Suprapubic skin (tissue), 4 donors: ENCODE data around the gene CNOT6L. TPM values are rescaled to one million over a fixed set of nuclear protein-coding genes. Genes with fewer than 3 reads are reported as not detected.
"Not testable (repeated sequence)": the region's sequence is repeated elsewhere in the genome, so short reads cannot be mapped to it uniquely, and the experiment has no call there.

Experiments used
- DNase-seq, 2 donors: peaks; one replicate each; pipeline ENCODE4 v3.0.0-alpha.2; 2019; ENCODE audit warnings: low spot score in 2 of 2
- H3K27ac ChIP-seq: fragments of 200-600 bp; sonication (generic); one replicate; pipeline ENCODE4 v1.5.1; 2019
- H3K27me3 ChIP-seq: fragments of 200-600 bp; sonication (generic); one replicate; pipeline ENCODE4 v1.5.1; 2019
- H3K36me3 ChIP-seq: fragments of 200-600 bp; sonication (generic); one replicate; pipeline ENCODE4 v1.5.1; 2019
- H3K4me1 ChIP-seq: fragments of 200-600 bp; sonication (generic); one replicate; pipeline ENCODE4 v1.5.1; 2019
- H3K4me3 ChIP-seq: fragments of 200-600 bp; sonication (generic); one replicate; pipeline ENCODE4 v1.5.1; 2019; ENCODE audit warnings: mild to moderate bottlenecking
- H3K9me3 ChIP-seq: fragments of 200-600 bp; sonication (generic); one replicate; pipeline ENCODE4 v1.5.1; 2019
- EP300 ChIP-seq: sonication (generic); formaldehyde crosslinking; IDR thresholded peaks from one replicate; pipeline ENCODE4 v1.6.1; 2017; ENCODE audit warnings: antibody characterized with exemption
- POLR2A ChIP-seq, 2 donors: fragments of 450-650 bp; IDR thresholded peaks; one replicate each; pipeline ENCODE4 v1.6.1; 2017; ENCODE audit warnings: antibody characterized with exemption in 2 of 2, mild to moderate bottlenecking in 2 of 2, moderate library complexity in 2 of 2
- POLR2AphosphoS5 ChIP-seq, 3 donors: sonication (generic); formaldehyde crosslinking; IDR thresholded peaks; one replicate each; pipeline ENCODE4 v1.6.1; 2017; ENCODE audit warnings: antibody characterized with exemption in 3 of 3
- WGBS: methylation state at CpG from one replicate; pipeline ENCODE4 v1.1.5; 2018; 5-methylcytosine and 5-hydroxymethylcytosine counted together
- total RNA-seq, 4 donors: library from RNA; depleted of rRNA; stranded (reverse); fragments of >200 nt; gene quantifications; one replicate each; pipeline ENCODE4 v1.1.0, GENCODE V29; 2016
- TF ChIP-seq, protein P1 (sequence below), 2 donors: fragments of 200-600 bp in 1 of 2; fragments of 450-650 bp in 1 of 2; sonication (generic) in 1 of 2; IDR thresholded peaks; one replicate each; pipeline ENCODE4 v1.5.1; 2016 to 2019; ENCODE audit warnings: antibody characterized with exemption in 2 of 2, mild to moderate bottlenecking in 1 of 2, moderate library complexity in 1 of 2

Gene CNOT6L
- 10 to 100 TPM; 21.3 to 45.8 (median 39.6) TPM for total RNA-seq

DNA sequence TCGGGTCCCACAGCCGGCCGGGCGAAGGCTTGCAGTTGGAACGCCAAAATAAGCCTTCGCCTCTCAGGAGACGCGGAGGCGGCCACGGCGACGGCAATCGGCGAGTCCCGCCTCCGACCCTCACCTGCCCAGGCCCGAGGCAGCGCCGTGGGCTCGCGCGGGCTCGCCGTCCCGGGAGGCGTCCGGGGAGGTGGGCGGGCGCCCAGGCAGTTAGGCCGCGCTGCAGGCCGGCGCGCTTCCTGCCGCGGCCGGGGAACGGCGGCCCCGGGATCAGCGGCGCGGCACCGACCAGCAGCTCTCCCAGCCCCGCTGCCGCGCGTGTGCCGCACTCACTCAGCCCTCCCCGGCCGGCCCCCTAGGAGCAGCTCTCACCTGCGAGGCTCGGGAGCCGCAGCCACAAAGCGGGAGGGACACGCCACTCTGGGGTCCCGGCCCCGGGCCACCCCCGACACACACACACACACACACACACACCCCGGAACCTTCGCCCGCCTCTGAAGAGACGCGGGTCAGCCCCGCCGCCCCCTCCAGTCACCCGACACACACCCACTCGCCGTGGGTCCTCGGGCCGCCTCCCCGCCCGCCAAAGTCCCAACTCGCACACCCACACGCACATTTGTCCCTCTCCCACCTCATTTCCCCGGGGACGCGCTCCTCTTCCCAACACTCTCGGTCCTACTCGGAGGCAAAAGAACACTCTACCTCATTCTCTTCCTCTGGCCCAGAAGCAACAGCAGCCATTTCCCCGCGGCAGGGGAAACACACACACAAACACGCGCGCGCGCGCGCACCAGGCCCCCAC is at the start of gene CNOT6L:
Gene CNOT6L (minus strand): TSS at position 767 of the 802 bp plus-strand sequence. CDS start 60 bp downstream, at position 707.
- Histone ChIP-seq H3K9me3 (no peaks in the 10 kb centered on the region), H3K4me1 (peaks cover 43% of the 10 kb centered on the region), H3K4me3 (peak within 1 kb of the TSS; percentile 99), H3K27me3 (no peaks in the 10 kb centered on the region), H3K27ac (peak within 1 kb of the TSS; percentile 100), H3K36me3 (no peaks in the 10 kb centered on the region)
- WGBS = under 1% methylated on average over 39 of the region's 89 CpGs
- peak; percentile 86 to 87 for DNase-seq
- peak; percentile 24 to 38 for TF ChIP-seq POLR2A (IDR thresholded peaks at IDR 0.05)
- TF ChIP-seq, protein P1, sequence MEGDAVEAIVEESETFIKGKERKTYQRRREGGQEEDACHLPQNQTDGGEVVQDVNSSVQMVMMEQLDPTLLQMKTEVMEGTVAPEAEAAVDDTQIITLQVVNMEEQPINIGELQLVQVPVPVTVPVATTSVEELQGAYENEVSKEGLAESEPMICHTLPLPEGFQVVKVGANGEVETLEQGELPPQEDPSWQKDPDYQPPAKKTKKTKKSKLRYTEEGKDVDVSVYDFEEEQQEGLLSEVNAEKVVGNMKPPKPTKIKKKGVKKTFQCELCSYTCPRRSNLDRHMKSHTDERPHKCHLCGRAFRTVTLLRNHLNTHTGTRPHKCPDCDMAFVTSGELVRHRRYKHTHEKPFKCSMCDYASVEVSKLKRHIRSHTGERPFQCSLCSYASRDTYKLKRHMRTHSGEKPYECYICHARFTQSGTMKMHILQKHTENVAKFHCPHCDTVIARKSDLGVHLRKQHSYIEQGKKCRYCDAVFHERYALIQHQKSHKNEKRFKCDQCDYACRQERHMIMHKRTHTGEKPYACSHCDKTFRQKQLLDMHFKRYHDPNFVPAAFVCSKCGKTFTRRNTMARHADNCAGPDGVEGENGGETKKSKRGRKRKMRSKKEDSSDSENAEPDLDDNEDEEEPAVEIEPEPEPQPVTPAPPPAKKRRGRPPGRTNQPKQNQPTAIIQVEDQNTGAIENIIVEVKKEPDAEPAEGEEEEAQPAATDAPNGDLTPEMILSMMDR (IDR thresholded peaks at IDR 0.05) = no peak
- TF ChIP-seq POLR2AphosphoS5 (IDR thresholded peaks at IDR 0.05) = no peak
- TF ChIP-seq EP300 = no peak

DNA sequence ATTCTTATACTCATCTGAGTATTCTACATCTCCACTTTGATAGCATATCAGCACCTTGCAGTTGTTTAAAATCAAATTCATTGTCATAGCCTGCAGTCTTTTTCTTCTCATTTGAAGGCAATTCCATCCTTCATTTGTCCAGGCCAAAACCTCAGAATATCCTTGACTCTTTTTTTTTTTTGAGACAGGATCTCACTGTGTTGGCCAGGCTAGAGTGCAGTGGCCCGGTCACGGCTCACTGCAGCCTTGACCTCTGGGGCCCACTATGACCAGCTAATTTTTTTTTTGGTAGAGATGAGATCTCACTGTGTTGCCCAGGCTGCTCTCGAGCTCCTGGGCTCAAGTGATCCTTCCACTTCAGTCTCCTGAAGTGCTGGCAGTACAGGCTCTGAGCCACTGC is 46.1 kb upstream of the CNOT6L start:
- H3K27me3 ChIP-seq = no peaks in the 10 kb centered on the region
- H3K4me3 ChIP-seq = no peak overlapping the region
- H3K4me1 ChIP-seq = peaks cover 20% of the 10 kb centered on the region
- no peak overlapping the region for H3K27ac ChIP-seq
- H3K9me3 ChIP-seq = no peaks in the 10 kb centered on the region
- no peak for DNase-seq
- H3K36me3 ChIP-seq = peaks cover 7% of the 10 kb centered on the region
- TF ChIP-seq EP300 (no peak), POLR2AphosphoS5 (IDR thresholded peaks at IDR 0.05) (no peak), POLR2A (IDR thresholded peaks at IDR 0.05) (no peak)
- TF ChIP-seq, protein P1 (IDR thresholded peaks at IDR 0.05) = no peak
- WGBS = 96% methylated on average over 3 of the region's 3 CpGs

DNA sequence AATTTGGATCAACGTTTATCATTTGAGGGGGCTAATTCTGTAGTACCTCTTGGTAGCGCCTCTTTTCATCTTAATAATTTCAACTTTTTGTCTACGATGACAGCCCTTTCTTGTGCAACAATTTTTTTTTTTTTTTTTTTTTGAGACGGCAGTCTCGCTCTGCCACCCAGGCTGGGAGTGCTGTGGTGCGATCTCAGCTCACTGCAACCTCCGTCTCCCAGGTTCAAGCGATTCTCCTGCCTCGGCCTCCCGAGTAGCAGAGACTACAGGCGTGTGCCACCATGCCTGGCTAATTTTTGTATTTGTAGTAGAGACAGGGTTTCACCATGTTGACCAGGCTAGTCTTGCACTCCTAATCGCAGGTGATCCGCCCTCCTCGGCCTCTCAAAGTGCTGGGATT is 44.2 kb upstream of the CNOT6L start:
- Histone ChIP-seq H3K4me3 (peak overlapping the region; percentile 73), H3K27ac (peak overlapping the region; percentile 99), H3K4me1 (peaks cover 20% of the 10 kb centered on the region)
- not testable (repeated sequence) for H3K36me3 ChIP-seq, H3K9me3 ChIP-seq, H3K27me3 ChIP-seq, DNase-seq
- 31% methylated on average over 14 of the region's 14 CpGs for WGBS

DNA sequence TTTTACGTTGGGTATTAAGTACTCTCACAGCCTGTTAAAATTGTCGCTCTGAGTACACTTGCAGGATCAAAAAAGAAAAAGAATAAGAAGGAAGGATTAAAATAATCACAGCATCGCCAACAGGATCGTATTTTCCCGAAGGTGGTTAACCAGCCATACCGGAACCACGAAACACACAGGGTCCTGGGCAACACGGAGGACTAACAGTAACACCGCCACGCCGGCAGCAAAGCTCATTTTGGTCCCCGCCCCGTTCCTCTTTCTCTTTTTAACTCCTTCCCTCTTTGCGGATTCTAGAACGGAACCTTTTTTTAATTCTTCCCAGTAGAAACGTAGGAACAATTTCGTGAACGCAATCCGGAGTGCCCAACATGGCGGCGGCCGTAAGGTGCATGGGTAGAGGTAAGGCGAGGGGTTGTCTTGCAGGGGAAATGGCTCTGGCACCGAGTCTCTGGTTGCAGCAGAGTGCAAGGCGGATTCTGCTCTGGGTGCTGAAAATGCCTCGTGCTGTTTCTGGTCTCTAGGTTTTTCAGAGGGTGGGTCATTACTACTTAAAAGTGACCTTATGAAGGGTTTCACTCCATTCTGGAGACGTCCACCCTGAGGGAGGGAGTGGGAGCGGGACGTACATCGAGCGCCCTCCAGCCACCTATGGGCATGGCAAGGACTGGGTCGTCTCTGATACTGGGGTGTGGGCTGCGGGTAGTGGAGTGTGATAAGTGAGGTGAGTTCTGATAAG is 43.5 kb upstream of the CNOT6L start, which contains the start of gene MRPL1:
Gene MRPL1 (plus strand): TSS at position 353 of the 739 bp plus-strand sequence. CDS start 19 bp downstream, at position 372.
- WGBS = under 1% methylated on average over 33 of the region's 33 CpGs
- H3K27me3 ChIP-seq = no peaks in the 10 kb centered on the region
- H3K9me3 ChIP-seq = no peaks in the 10 kb centered on the region
- H3K36me3 ChIP-seq = peaks cover 7% of the 10 kb centered on the region
- H3K27ac ChIP-seq = peak within 1 kb of the TSS; percentile 99
- H3K4me3 ChIP-seq = peak within 1 kb of the TSS; percentile 73
- peaks cover 20% of the 10 kb centered on the region for H3K4me1 ChIP-seq
- DNase-seq = peak; percentile 94 to 95
- TF ChIP-seq EP300 (no peak), POLR2AphosphoS5 (IDR thresholded peaks at IDR 0.05) (peak in 2 of 3 donors; percentile 76 to 94), POLR2A (IDR thresholded peaks at IDR 0.05) (peak; percentile 41 to 64)
- TF ChIP-seq, protein P1 (IDR thresholded peaks at IDR 0.05) = no peak

DNA sequence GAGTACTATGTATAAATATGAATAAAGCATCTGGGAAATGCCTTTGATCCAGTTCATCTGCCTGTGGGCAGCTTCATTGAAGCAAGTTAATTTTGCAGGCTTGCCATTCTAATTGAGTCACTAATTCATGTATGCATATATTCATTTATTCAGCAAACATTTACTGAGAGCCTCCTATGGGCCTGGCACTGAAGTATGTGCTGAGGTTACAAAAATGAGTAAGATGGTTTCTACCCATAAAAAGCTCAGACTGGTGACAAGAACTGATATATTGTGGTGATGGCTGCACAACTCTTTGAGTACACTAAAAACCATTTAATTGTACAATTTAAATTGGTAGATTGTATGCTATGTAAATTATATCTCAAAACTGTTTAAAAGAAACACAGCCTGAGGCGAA is 42.3 kb upstream of the CNOT6L start:
- Histone ChIP-seq H3K4me1 (peaks cover 20% of the 10 kb centered on the region), H3K9me3 (no peaks in the 10 kb centered on the region), H3K27me3 (no peaks in the 10 kb centered on the region), H3K27ac (peak overlapping the region; percentile 99), H3K36me3 (peaks cover 7% of the 10 kb centered on the region), H3K4me3 (peak overlapping the region; percentile 73)
- 72% methylated on average over 1 of the region's 1 CpG for WGBS
- DNase-seq = no peak
- TF ChIP-seq, protein P1 (IDR thresholded peaks at IDR 0.05) = no peak
- TF ChIP-seq EP300 = no peak
